HG03432 (cell line): ENCODE results near the gene PNN.
"Not testable (repeated sequence)": the region's sequence is repeated elsewhere in the genome, so short reads cannot be mapped to it uniquely, and the experiment has no call there.

Source experiments
- ATAC-seq: cut with Tn5 transposase; IDR thresholded peaks from one replicate; pipeline ENCODE4 v1.9.1; 2021; ENCODE audit warnings: mild to moderate bottlenecking, moderate library complexity; ENCODE audit not compliant: unreplicated experiment

Gene PNN

DNA sequence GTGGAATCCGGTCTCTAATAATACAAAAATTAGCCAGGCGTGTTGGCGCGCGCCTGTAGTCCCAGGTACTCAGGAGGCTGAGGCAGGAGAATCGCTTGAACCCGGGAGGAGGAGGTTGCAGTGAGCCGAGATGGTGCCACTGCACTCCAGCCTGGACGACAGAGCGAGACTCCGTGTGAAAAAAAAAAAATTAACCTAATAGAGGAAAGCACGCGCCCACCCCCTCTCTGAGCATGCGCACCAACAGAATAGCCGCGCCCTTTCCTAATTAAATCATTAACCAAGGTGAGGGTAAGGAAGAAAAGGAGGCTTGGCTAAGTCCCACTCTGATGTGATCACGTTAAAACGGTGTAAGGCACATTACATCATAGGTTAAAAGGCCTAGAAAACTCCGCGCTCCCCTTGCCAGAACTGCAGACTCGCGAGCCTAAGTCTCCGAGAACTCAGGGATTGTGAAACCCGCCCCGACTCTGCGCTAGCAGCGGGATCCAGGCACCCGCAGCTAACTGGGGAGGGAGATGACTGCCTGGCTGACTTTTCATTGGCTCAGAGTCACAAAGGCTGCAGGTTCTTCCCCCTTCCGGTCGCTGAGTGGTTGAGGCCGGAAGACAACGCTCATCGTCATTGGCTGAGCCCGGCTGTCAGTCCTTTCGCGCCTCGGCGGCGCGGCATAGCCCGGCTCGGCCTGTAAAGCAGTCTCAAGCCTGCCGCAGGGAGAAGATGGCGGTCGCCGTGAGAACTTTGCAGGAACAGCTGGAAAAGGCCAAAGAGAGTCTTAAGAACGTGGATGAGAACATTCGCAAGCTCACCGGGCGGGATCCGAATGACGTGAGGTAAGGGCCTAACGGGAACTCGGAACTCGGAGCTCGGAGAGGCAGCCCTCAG, at the start of gene PNN:
Gene PNN (plus strand): TSS at position 695 of the 885 bp plus-strand sequence. CDS start 26 bp downstream, at position 721.
- ATAC-seq = peak; percentile 89

DNA sequence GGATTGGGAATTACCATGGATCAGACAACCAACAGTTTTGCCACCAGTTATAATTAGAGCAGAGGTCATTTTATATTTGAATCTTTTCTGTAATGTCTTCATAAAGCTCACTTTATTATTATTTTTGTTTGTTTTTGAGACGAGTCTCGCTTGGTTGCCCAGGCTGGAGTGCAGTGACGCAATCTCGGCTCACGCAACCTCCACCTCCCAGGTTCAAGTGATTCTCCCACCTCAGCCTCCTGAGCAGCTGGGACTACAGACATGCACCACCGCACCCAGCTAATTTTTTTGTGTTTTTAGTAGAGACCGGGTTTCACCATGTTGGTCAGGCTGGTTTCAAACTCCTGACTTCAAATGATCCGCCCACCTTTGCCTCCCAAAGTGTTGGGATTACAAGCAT, 37.2 kb upstream of the PNN start:
- not testable (repeated sequence) for ATAC-seq

DNA sequence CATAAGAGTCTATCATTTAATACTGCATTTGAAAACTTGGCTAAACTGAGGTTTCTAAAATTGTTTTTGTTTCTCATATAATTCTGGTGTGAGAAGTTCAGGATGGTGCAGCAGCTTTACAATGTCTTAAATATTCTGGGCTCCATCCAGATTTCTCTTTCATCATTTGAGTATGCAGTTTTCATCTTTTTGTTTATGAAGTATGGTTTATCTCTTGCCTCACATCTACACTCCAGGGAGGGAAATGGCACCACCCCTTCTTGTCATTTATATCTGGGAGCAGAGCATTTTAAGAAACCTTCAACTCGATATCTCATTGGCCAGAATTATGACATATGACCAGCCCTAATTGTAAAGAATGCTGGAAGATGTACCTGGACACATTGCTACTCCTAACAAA, 36.6 kb upstream of the PNN start:
- no peak for ATAC-seq

DNA sequence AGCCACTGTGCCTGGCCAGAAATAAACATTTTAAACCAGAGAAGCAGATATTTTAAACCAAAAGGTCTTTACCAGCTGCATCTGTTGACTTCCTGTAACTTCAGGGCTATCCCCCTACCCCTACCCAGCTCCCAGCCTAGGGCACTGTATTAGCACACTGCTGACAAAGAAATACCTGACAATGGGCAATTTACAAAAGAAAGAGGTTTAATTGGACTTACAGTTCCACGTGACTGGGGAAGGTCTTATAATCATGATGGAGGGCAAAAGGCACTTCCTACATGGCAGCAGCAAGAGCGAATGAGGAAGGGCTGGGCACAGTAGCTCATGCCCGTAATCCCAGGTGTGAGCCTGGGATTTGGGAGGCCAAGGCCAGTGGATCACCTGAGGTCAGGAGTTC, 34.9 kb upstream of the PNN start:
- no peak for ATAC-seq

DNA sequence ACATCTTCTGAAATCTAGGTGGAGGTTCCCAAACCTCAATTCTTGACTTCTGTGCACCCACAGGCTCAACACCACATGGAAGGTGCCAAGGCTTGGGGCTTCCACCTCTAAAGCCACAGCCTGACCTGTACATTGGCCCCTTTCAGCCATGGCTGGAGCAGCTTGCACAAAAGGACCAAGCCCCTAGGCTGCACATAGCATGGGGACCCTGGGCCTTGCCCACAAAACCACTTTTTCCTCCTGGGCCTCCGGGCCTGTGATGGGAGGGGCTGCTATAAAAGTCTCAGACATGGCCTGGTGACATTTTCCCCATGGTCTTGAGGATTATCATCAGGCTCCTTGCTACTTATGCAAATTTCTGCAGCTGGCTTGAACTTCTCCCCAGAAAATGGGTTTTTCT, 33.4 kb upstream of the PNN start:
- not testable (repeated sequence) for ATAC-seq

DNA sequence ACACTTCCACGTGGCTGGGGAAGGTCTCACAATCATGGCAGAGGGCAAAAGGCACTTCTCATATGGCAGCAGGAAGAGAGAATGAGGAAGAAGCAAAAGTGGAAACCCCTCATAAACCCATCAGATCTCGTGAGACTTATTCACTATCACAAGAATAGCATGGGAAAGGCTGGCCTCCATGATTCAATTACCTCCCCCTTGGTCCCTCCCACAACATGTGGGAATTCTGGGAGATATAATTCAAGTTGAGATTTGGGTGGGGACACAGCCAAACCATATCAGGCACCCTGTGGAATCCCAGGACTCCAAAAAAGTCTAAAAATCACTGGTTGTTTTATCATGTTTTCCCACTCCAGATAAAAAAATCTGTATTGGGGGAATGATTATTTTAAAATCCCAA, 31.8 kb upstream of the PNN start:
- ATAC-seq = not testable (repeated sequence)

DNA sequence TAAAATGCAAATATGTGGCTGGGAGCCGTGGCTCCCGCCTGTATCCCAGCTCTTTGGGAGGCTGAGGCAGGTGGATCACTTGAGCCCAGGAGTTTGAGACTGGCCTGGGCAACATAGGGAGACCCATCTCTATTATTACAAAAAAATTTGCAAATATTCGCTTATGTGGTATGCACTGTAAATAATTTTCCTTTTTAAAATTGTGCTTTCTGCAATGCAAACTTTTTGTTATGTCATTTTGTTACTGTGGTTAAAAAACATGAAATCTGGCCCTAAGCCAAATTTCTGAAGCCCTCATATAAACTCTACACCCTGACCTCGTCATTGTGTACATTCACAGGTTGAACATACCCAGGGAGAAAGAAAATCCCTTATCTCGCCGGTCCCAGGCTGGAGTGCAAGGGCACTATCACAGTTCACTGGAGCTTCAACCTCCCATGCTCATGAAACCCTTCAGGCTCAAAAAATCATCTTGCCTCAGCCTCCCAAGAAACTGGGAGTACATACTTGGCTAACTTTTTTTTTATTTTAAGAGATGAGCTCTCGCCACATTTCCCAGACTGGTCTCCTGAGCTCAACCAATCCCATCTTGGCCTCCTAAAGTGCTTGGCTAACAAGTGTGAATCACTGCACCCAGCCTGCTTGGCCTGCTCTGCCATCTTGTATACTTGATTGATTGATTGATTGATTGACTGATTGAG, 29.6 kb upstream of the PNN start:
- ATAC-seq = no peak

DNA sequence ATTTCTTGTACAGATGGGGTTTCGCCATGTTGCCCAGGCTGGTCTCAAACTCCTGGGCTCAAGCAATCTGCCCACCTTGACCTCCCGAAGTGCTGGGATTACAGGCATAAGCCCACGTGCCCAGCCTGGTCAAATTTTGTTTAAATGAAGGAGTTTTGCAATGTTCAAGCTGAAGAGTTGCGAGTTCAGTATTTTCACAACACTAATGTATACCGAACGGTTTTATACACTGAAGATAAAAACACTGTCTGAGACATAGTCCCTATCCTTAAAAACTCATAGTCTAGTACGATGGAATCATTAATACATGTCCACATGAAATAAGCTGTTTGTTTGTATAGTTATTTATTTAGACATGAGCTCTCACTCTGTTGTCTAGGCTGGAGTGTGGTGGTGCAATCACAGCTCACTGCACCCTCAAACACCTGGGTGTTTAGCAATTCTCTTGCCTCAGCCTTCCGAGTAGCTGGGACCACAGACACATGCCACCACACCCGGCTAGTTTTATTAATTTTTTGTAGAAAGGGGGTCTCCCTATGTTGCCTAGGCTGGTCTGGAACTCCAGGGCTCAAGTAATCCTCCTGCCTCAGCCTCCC, 20.4 kb upstream of the PNN start:
- no peak for ATAC-seq

DNA sequence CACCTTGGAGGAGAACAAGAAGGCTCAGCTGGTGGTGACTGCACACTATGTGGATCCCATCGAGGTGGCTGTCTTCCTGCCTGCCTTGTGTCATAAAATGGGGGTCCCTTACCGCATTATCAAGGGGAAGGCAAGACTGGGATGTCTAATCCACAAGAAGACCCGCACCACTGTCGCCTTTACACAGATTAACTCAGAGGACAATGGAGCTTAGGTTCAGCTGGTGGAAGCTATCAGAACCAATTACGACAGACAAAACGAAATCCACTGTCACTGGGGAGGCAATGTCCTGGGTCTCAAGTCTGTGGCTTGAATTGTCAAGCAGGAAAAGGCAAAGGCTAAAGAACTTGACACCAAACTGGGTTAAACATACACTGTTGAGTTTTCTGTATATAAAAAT, 17.6 kb upstream of the PNN start:
- ATAC-seq = no peak

DNA sequence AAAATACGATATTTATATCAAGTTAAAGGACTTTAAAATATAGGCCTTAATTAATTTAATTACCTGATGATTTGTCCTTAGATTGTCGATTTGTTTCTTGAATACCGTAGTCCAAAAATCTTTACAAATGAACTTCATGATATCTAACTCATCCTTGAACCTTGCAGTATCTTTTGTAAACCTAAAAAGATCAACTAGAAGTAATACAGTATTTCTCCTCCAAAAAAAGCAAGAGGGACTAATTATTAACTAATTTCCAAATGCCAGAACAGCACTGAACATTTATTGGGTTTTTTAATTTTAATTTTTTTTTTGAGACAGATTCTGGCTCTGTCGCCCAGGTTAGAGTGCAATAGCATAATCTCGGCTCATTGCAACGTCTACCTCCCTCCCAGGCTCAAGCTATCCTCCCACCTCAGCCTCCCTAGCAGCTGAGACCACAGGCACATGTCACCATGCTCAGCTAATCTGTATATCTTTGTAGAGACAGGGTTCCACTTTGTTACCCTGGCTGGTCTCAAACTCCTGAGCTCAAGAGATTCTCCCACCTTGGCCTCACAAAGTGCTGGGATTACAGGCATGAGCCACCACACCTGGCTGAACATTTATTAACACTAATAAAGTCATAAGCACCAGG, 16.7 kb upstream of the PNN start:
- ATAC-seq = no peak

DNA sequence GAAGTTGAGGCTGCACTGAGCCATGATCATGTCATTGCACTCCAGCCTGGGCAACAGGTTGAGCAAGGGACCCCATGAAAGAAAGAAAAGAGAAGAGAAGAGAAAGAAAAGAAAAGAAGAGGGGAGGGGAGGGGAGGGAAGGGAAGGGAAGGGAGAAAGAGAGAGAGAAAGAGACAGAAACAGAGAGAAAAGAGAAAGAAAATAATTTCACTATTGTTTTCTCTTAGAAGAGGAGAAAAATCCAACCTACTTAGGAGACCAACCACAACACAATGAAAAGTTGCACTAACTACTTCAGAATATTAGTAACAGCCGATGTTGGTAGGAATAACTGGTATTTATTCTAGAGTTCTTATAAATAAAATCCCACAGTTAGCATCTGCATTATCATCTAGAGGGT, 14.6 kb upstream of the PNN start:
- ATAC-seq = no peak

DNA sequence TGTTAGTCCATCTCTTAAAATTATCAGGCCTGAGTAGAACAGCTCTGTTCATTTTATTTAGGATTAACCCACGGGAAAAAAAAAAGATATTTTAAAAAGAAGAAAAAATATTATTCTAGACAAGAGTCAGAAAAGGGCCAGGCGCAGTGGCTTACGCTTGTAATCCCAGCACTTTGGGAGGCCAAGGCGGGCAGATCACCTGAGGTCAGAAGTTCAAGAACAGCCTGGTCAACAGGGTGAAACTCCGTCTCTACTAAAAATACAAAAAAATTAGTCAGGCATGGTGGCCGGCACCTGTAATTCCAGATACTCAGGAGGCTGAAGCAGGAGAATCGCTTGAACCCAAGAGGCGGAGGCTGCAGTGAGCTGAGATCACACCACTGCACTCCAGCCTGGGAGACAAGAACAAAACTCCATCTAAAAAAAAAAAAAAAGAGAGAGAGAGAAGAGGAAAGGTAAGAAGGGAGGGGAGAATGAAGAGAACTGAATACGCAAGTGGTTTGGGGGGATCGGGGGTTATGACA, 7.2 kb upstream of the PNN start:
- not testable (repeated sequence) for ATAC-seq

DNA sequence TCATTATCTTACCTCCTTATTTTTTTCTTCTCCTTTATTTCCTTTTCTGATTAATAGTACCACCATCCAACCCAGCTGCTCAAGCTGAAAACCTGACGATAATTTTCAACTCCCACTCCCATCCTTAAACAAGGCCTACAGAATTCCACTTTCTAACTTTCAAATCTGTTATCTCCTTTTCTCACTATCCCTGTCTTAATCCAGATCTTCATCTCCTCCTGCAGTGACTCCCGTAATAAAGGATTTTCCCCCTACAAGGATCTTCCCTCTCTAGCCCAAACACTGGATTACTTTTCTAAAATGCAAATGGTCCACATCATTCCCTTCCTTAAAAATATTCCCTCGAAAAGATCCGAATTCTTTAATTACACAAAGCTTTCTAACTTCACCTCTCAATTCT, 6.5 kb upstream of the PNN start:
- ATAC-seq = no peak

DNA sequence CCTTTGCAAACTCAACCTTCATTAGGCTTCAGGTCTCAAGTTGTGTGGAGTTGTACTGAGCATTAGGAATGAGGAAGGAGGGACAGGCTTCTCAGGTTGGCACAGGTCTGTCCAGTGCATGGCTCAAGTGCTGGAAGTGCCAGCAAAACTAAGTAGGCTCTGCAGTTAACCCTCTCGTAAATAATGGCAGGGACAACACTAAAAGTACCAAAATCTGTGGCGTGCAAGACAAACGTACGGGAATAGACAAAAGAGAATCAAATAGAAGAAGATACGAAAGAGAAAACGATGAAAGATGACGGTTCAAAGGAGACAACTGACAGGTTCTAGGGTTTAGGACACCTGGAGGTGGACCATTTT, 5.5 kb upstream of the PNN start:
- peak; percentile 3 for ATAC-seq

DNA sequence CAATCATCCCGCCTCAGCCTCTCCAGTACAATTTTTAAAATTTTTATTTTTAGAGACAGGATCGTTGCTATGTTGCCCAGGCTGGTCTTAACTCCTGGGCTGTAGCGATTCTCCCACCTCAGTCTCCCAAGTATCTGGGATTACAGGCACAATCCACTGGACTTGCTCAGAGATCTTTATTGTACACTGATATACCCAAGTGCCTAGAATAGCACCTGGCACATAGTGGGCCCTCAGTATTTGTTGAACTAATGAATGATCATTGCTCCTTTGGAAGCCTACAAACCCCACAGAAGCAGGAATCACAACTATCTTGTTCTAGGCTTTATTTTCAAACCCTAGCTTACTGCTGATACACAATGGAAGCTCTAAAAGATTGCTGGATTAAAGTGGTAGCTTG, 1.9 kb upstream of the PNN start:
- ATAC-seq = no peak

DNA sequence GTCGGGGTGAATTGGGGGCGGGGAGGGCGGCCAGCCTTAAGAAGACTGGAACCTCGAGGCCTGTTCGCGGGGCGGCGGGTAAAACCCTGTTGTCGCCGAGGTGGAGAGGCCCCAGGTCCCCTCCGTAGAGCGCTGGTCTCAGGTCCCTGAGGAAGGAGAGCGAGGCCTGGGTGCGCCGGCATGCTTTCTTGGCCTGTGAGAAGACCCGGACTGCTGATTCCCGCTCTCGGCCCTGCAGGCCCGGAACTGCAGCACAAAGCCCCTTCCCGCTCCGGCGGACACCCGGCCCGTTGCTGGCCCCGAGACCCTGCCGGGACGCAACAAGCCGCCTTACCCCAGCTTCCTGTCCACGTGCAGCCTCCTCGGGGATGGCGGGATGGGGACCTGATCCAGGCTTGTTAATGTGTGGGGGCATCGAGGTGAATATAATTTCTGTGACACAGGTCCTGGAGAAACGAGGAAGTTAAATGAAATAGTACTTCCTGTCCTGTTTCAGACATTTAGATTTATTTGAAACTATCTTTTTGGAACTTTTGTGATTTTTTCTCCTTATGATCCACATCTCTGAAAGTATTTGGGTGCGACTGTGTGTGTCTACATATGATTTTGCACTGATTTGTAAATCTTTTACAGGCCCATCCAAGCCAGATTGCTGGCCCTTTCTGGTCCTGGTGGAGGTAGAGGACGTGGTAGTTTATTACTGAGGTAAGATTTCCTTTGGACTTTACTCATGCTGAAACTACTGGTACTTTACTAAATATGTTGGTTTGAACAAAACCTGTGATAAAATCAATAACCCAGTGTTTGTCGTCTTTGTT, 600 bp downstream of the PNN start:
- peak; percentile 11 for ATAC-seq

DNA sequence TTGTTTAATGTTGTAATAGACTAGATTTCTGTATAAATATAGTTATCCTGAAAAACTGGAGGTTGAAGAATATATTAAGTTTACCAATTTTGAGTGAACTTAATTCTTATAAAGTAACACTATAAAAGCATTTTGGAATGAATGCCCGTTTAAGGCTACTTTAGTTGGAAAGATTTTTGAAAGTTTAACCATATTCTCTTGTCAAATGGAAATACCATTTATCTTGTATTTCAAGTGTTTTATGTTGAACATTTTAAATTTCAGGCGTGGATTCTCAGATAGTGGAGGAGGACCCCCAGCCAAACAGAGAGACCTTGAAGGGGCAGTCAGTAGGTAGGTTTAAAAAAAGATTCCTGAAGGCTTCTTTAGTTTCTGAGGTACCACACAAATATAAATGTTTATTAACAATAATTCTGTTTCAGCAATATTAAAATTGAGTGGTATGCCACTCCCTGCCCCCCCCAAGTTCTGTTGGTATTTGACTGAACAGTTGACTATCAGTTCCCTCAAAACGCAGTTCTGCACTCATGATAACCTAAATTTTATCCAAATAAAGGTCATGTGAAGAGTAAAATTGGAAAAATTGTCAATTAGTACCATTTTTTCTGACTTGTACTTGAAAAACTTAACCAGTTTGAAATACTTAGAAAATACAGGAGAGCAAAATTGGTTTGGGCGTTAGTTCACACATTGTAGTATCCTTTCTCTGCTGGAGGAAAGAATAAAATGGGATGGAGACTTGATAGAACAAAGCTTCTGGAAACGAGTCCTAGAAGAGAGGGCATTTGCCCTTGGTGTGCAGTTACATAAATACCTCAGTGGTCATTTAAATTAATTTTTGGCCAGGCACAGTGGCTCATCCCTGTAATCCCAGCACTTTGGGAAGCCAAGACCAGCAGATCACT, 1.5 kb downstream of the PNN start:
- no peak for ATAC-seq

DNA sequence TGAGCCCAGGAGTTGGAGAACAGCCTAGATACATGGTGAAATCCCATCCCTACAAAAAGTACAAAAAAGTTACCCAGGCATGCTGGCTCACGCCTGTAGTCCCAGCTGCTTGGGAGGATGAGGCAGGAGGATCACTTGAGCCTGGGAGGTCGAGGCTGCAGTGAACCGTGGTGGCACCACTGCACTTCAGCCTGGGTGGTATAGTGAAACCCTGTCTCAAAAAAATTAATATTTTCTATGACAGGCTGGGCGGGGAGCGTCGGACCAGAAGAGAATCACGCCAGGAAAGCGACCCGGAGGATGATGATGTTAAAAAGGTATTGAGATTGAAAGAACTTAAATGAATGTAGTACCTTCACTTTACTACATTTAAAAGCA, 2.1 kb downstream of the PNN start:
- no peak for ATAC-seq

DNA sequence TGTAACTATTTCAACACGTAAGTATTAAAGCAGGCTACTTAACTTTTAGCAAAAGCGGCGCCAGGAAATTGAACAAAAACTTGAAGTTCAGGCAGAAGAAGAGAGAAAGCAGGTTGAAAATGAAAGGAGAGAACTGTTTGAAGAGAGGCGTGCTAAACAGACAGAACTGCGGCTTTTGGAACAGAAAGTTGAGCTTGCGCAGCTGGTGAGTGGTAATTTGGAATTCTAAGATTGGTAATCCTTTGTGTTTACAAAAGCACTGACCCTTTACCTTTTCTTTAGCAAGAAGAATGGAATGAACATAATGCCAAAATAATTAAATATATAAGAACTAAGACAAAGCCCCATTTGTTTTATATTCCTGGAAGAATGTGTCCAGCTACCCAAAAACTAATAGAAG, 4.0 kb downstream of the PNN start:
- ATAC-seq = no peak
